ENCODE measurements around the gene MYLK2.
A peak's percentile ranks its signal among the peaks of the same experiment; 100 is the strongest.

Gene MYLK2

GRCh38 chr20:31870726-31871617 lies 51.8 kb downstream of the MYLK2 start:
- peak; percentile 63 for DNase-seq (ENCODE audit: low spot score)
- TF ChIP-seq CTCF (IDR thresholded peaks at IDR 0.05; ENCODE audit: extremely low read depth, missing control alignments): no peak

- no peak for TF ChIP-seq CTCF (IDR thresholded peaks at IDR 0.05; ENCODE audit: extremely low read depth, missing control alignments)
- no peak for DNase-seq (ENCODE audit: low spot score)
These were observed 52.4 kb downstream of the MYLK2 start for GRCh38 chr20:31871618-31871954.

GRCh38 chr20:31872406-31872805 lies 53.2 kb downstream of the MYLK2 start:
- no peak for TF ChIP-seq CTCF (IDR thresholded peaks at IDR 0.05; ENCODE audit: extremely low read depth, missing control alignments)
- no peak for DNase-seq (ENCODE audit: low spot score)

GRCh38 chr20:31875671-31876070 lies 56.5 kb downstream of the MYLK2 start:
- no peak for DNase-seq (ENCODE audit: low spot score)
- no peak for TF ChIP-seq CTCF (IDR thresholded peaks at IDR 0.05; ENCODE audit: extremely low read depth, missing control alignments)

- no peak for TF ChIP-seq CTCF (IDR thresholded peaks at IDR 0.05; ENCODE audit: extremely low read depth, missing control alignments)
- DNase-seq (ENCODE audit: low spot score): no peak
These were observed 58.5 kb downstream of the MYLK2 start for GRCh38 chr20:31877684-31878083.

GRCh38 chr20:31879143-31879987 lies 60.2 kb downstream of the MYLK2 start:
- peak; percentile 90 for DNase-seq (ENCODE audit: low spot score)

More at GRCh38 chr20:31879143-31879987, 60.2 kb downstream of the MYLK2 start:
- no peak for TF ChIP-seq CTCF (IDR thresholded peaks at IDR 0.05; ENCODE audit: extremely low read depth, missing control alignments)
